Neutrophil (primary cell): ENCODE data around the gene NUPR1.
"Not testable (repeated sequence)": the region's sequence is repeated elsewhere in the genome, so short reads cannot be mapped to it uniquely, and the experiment has no call there.

Experiments
- H3K27ac ChIP-seq: fragments of 200-600 bp; sonication (generic); 2 replicates; pipeline ENCODE4 v1.5.1; 2016; ENCODE audit warnings: mild to moderate bottlenecking, moderate library complexity
- H3K27me3 ChIP-seq: fragments of 200-600 bp; sonication (generic); 2 replicates; pipeline ENCODE4 v1.6.0; 2016; ENCODE audit warnings: mild to moderate bottlenecking
- H3K36me3 ChIP-seq: fragments of 200-600 bp; sonication (generic); 2 replicates; pipeline ENCODE4 v1.5.1; 2017
- H3K4me1 ChIP-seq, 2 experiments: fragments of 200-600 bp in 1 of 2; sonication (generic) in 1 of 2; 1 replicate in 1 of 2; 2 replicates in 1 of 2; pipeline versions ENCODE4 v1.5.1 to v1.6.1; 2013 to 2016; ENCODE audit warnings: low read depth in 1 of 2, low read length in 1 of 2, mild to moderate bottlenecking in 1 of 2, moderate library complexity in 1 of 2; ENCODE audit not compliant: control insufficient read depth in 1 of 2, insufficient read depth in 1 of 2
- H3K4me3 ChIP-seq, 2 experiments: fragments of 200-600 bp in 1 of 2; sonication (generic) in 1 of 2; 1 replicate in 1 of 2; 2 replicates in 1 of 2; pipeline ENCODE4 v1.5.1; 2013 to 2016; ENCODE audit warnings: low read depth in 1 of 2, low read length in 1 of 2, mild to moderate bottlenecking in 1 of 2, moderate library complexity in 1 of 2
- H3K9me3 ChIP-seq: fragments of 200-600 bp; sonication (generic); 2 replicates; pipeline ENCODE4 v1.5.1; 2016
- CTCF ChIP-seq: fragments of 200-600 bp; sonication (generic); IDR thresholded peaks from 2 replicates; pipeline ENCODE4 v1.5.1; 2016; ENCODE audit warnings: antibody characterized with exemption

Gene NUPR1

GRCh38 chr16:28532940-28533647 is 5.7 kb downstream of the NUPR1 start:
- no peaks in the 10 kb centered on the region for H3K36me3 ChIP-seq
- no peak for TF ChIP-seq CTCF

GRCh38 chr16:28531777-28532744 is 6.7 kb downstream of the NUPR1 start:
- peaks cover 21 to 28% of the 10 kb centered on the region in 2 experiments for H3K4me1 ChIP-seq

More at GRCh38 chr16:28532940-28533647, 5.7 kb downstream of the NUPR1 start:
- Histone ChIP-seq H3K27ac (peak overlapping the region; percentile 85), H3K4me3 (no peak overlapping the region), H3K9me3 (no peaks in the 10 kb centered on the region), H3K4me1 (peaks cover 21 to 28% of the 10 kb centered on the region in 2 experiments), H3K27me3 (no peaks in the 10 kb centered on the region)

GRCh38 chr16:28529124-28529523 is 9.7 kb downstream of the NUPR1 start:
- H3K27ac ChIP-seq = no peak overlapping the region
- H3K4me3 ChIP-seq = no peak overlapping the region
- no peaks in the 10 kb centered on the region for H3K27me3 ChIP-seq
- H3K4me1 ChIP-seq = peaks cover 16 to 20% of the 10 kb centered on the region in 2 experiments
- TF ChIP-seq CTCF = no peak
- H3K9me3 ChIP-seq = no peaks in the 10 kb centered on the region
- H3K36me3 ChIP-seq = no peaks in the 10 kb centered on the region

More at GRCh38 chr16:28531777-28532744, 6.7 kb downstream of the NUPR1 start:
- H3K27ac ChIP-seq = peak overlapping the region; percentile 38
- H3K27me3 ChIP-seq = no peaks in the 10 kb centered on the region
- no peaks in the 10 kb centered on the region for H3K9me3 ChIP-seq
- no peaks in the 10 kb centered on the region for H3K36me3 ChIP-seq
- TF ChIP-seq CTCF = no peak
- no peak overlapping the region for H3K4me3 ChIP-seq

GRCh38 chr16:28528463-28528867 is 10.3 kb downstream of the NUPR1 start:
- no peak for TF ChIP-seq CTCF
- Histone ChIP-seq H3K27me3 (no peaks in the 10 kb centered on the region), H3K27ac (no peak overlapping the region), H3K36me3 (no peaks in the 10 kb centered on the region), H3K9me3 (no peaks in the 10 kb centered on the region), H3K4me1 (peaks cover 10 to 14% of the 10 kb centered on the region in 2 experiments), H3K4me3 (no peak overlapping the region)

GRCh38 chr16:28527985-28528384 is 10.8 kb downstream of the NUPR1 start:
- Histone ChIP-seq H3K4me1 (peaks cover 8 to 10% of the 10 kb centered on the region in 2 experiments), H3K27ac (no peak overlapping the region), H3K4me3 (no peak overlapping the region), H3K36me3 (no peaks in the 10 kb centered on the region), H3K9me3 (no peaks in the 10 kb centered on the region), H3K27me3 (no peaks in the 10 kb centered on the region)
- no peak for TF ChIP-seq CTCF

GRCh38 chr16:28527100-28527785 is 11.5 kb downstream of the NUPR1 start:
- not testable (repeated sequence) for H3K9me3 ChIP-seq, H3K4me3 ChIP-seq, H3K27me3 ChIP-seq, H3K36me3 ChIP-seq, H3K4me1 ChIP-seq, H3K27ac ChIP-seq
